ENCODE results near the gene NHP2.

NHP2 gene

DNA sequence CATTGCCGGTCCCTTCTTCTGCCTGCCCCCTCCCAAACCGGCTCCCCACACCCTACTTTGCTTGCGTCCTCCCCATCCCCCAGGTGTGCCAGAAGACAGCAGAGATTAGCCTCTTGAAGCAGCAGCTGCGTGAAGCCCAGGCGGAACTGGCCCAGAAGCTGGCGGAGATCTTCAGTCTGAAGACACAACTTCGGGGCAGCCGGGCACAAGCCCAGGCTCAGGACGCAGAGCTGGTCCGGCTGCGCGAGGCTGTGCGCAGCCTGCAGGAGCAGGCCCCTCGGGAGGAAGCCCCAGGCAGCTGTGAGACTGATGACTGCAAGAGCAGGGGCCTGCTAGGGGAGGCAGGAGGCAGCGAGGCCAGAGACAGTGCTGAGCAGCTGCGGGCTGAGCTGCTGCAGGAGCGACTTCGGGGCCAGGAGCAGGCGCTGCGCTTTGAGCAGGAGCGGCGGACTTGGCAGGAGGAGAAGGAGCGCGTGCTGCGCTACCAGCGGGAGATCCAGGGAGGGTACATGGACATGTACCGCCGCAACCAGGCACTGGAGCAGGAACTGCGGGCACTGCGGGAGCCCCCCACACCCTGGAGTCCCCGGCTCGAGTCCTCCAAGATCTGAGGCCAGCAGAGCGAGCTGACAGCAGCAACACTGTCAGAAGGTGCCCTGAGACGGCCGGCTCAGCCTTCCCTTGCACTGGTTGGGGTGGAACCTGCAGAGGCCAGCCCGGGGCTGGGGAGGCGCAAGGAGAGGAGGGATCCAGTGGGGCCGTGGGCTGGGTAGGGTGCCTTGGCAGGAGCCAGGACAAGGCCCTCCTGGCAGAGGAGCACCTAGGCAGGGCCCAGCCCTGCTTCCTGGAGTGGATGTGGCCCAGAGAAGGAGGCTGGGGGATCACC is 32.1 kb downstream of the NHP2 start:
- TF ChIP-seq, protein P1, sequence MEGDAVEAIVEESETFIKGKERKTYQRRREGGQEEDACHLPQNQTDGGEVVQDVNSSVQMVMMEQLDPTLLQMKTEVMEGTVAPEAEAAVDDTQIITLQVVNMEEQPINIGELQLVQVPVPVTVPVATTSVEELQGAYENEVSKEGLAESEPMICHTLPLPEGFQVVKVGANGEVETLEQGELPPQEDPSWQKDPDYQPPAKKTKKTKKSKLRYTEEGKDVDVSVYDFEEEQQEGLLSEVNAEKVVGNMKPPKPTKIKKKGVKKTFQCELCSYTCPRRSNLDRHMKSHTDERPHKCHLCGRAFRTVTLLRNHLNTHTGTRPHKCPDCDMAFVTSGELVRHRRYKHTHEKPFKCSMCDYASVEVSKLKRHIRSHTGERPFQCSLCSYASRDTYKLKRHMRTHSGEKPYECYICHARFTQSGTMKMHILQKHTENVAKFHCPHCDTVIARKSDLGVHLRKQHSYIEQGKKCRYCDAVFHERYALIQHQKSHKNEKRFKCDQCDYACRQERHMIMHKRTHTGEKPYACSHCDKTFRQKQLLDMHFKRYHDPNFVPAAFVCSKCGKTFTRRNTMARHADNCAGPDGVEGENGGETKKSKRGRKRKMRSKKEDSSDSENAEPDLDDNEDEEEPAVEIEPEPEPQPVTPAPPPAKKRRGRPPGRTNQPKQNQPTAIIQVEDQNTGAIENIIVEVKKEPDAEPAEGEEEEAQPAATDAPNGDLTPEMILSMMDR (IDR thresholded peaks at IDR 0.05; ENCODE audit: low read depth, low read length): no peak
- no peak for DNase-seq (ENCODE audit: low read depth, low spot score)
- in situ Hi-C loops (cut with HindIII; ENCODE audit: low sequenced_read_pairs): no loop called here
- H3K4me3 ChIP-seq (ENCODE audit: low read depth, low read length): no peak overlapping the region

DNA sequence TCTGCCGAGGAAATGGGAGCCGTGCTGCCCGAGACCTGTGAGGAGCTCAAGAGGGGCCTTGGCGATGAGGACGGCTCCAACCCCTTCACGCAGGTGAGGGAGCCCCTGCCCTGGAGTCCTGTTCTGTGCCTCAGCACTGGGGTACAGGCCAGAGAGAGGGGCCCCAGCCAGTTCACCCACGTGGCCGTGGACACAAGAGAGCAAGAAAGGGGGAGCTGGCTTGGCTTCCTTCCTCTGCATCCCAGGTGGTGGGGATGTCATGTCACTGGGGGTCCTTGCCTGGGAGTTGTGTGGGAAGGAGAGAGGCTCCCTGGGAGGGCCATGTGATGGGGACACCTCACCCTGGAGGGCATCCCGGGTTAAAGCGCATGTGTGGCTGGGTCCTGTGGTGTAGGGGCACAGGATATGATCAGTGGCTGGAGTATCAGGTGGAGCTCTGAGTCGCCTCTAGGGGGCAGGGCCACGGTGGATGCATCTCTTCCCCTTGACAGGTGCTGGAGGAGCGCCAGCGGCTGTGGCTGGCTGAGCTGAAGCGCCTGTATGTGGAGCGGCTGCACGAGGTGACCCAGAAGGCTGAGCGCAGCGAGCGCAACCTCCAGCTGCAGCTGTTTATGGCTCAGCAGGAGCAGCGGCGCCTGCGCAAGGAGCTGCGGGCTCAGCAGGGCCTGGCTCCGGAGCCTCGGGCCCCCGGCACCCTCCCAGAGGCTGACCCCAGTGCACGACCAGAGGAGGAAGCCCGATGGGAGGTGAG is 32.9 kb downstream of the NHP2 start:
- in situ Hi-C loops (cut with HindIII; ENCODE audit: low sequenced_read_pairs): no loop called here
- peak; percentile 44 for DNase-seq (ENCODE audit: low read depth, low spot score)
- TF ChIP-seq, protein P1 (IDR thresholded peaks at IDR 0.05; ENCODE audit: low read depth, low read length): peak; percentile 49
- no peak overlapping the region for H3K4me3 ChIP-seq (ENCODE audit: low read depth, low read length)

DNA sequence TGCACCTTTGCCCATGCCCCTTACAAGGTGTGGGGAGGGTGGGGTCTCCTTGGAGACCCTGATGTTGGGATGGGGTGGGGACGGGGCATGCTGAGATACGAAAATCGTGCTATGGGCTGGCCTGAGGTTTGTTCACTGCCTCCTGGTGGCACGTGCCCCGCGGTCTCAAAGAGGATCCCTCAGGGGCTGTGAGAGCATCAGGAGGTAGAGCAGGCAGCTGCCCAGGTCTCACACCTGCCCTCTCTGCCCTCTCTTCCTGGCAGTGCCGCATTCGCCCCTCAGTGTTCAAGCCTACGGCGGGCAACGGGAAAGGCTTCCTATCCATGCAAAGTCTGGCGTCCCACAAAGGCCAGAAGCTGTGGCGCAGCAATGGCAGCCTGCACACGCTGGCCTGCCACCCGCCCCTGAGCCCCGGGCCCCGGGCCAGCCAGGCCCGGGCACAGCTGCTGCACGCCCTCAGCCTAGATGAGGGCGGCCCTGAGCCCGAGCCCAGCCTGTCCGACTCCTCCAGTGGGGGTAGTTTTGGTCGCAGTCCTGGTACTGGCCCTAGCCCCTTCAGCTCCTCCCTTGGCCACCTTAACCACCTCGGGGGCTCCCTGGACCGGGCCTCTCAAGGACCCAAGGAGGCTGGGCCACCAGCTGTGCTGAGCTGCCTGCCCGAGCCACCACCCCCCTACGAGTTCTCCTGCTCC is 33.6 kb downstream of the NHP2 start:
- DNase-seq (ENCODE audit: low read depth, low spot score): no peak
- no peak overlapping the region for H3K4me3 ChIP-seq (ENCODE audit: low read depth, low read length)
- in situ Hi-C loops (cut with HindIII; ENCODE audit: low sequenced_read_pairs): no loop called here
- TF ChIP-seq, protein P1 (IDR thresholded peaks at IDR 0.05; ENCODE audit: low read depth, low read length): no peak

DNA sequence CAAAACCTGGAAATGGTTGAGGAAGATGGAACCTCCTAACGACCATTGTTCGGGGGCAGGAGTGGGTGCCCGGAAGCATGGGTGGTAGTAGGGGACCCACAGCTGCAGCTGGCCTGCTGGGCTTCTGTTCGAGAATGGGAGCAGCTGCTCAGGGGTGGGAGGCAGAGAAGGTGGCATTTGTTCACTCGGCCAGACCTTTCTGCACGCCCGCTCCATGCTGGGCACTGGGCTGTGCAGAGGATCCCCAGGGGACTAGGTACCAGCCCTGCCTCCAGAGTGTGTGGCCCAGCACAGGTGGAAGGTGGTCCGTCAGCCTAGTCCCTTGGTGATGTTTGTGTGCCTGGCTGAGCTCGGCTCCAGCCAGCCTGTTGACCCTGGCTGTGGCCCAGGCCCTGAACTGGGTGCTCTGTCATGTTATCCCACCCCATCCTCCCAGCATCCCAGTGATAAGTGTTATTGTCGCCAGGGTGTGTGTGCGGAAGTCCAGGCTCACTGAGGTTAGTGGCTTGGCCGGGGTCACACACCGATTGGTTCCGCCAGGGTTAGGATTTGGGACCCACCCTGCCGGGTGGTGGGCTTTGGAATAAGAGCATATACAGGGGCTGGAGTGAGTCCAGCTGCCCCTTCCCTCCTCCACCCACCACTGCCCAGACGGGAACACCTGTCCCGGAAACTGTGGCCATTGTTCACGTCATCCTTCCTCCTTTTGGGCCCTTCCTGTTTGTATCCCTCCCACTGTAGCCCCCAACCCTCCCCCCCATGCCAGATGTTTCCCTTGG is 35.6 kb downstream of the NHP2 start:
- DNase-seq (ENCODE audit: low read depth, low spot score): no peak
- no peak overlapping the region for H3K4me3 ChIP-seq (ENCODE audit: low read depth, low read length)
- in situ Hi-C loops (cut with HindIII; ENCODE audit: low sequenced_read_pairs): no loop called here
- TF ChIP-seq, protein P1 (IDR thresholded peaks at IDR 0.05; ENCODE audit: low read depth, low read length): no peak

DNA sequence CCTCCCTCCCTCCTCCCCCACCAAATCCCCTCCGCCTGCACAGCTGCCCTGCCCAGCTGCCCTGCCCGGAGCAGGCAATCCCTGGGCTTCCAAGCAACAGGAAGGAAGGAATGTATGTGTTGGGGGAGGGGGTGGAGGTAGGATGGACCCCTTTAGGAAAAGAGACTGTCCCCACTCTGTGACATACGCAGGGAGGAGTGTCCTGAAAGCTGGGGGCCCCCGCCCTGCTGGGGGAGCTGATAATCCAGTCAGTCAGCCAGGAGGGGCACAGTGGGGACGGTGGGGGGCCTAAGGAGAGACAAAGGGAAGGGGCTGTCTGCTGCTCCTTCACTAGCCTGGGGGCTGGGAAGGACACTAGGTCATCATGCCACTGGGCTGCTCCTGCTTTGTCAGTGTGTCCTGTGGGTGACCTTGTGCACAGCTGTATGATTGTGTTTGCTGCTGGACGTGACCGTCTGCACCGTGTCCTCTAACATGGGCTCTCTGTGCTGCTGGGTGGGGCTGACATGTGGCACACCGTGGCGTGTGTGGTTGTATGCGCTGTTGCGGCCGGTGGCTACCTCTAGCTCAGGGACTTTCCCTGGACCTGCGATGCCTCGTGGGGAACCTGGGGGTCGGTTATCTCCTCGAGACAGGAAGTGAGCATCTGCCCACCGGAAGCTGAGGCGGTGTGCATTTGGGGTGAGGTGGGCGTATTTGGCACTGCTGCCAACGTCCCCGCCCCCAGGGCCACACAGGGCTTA is 37.4 kb downstream of the NHP2 start:
- in situ Hi-C loops (cut with HindIII; ENCODE audit: low sequenced_read_pairs): no loop called here
- TF ChIP-seq, protein P1 (IDR thresholded peaks at IDR 0.05; ENCODE audit: low read depth, low read length): no peak
- no peak for DNase-seq (ENCODE audit: low read depth, low spot score)
- no peak overlapping the region for H3K4me3 ChIP-seq (ENCODE audit: low read depth, low read length)

Data from astrocyte of the spinal cord (primary cell).